HG03342 (cell line): Measurements from ENCODE around the gene TESK1.

Experiments used
- ATAC-seq: cut with Tn5 transposase; IDR thresholded peaks from one replicate; pipeline ENCODE4 v1.9.1; 2021; ENCODE audit warnings: mild to moderate bottlenecking, moderate library complexity; ENCODE audit not compliant: unreplicated experiment

TESK1 gene, protein sequence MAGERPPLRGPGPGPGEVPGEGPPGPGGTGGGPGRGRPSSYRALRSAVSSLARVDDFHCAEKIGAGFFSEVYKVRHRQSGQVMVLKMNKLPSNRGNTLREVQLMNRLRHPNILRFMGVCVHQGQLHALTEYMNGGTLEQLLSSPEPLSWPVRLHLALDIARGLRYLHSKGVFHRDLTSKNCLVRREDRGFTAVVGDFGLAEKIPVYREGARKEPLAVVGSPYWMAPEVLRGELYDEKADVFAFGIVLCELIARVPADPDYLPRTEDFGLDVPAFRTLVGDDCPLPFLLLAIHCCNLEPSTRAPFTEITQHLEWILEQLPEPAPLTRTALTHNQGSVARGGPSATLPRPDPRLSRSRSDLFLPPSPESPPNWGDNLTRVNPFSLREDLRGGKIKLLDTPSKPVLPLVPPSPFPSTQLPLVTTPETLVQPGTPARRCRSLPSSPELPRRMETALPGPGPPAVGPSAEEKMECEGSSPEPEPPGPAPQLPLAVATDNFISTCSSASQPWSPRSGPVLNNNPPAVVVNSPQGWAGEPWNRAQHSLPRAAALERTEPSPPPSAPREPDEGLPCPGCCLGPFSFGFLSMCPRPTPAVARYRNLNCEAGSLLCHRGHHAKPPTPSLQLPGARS

DNA sequence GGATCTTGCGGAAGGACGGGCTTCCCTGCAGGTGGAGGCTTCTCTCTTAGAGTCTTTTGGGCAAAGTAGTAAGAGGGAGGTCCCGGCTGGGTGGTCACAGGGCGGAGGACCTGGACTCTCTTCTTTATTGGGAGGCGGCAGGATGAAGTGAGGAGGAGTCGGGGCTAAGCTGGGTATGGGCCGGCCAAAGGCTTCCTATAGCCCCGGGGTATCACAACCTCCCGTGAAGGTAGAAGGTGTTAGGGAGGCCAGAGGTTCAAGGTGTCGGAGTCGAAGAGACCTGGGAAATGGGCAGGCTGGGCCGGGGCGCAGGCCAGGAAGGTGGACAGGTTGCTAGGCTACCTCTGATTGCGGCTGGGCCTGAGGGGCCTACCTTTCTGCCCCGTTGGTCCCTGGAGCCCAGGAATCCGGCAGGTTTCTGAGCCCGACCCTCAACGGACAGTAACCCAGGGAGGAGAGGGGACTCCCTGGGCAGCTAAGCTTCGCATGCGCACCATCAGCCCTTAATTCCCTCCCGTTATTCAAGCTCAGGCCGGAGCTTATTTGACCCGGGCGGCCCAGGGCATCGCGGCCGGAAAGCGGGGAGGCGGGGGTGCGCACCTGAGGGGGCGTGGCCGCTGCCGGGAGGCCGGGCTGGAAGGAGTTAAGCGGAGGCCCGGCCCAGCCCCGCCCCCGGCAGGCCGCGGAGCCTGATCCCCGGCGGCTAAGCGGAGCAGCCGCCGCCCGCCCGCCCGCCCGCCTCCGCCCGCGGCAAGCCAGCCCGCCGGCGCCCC lies at the start of gene TESK1:
Gene TESK1 (plus strand): TSS at position 685 of the 773 bp plus-strand sequence. CDS start 358 bp downstream, outside the sequence.
- peak; percentile 38 for ATAC-seq

DNA sequence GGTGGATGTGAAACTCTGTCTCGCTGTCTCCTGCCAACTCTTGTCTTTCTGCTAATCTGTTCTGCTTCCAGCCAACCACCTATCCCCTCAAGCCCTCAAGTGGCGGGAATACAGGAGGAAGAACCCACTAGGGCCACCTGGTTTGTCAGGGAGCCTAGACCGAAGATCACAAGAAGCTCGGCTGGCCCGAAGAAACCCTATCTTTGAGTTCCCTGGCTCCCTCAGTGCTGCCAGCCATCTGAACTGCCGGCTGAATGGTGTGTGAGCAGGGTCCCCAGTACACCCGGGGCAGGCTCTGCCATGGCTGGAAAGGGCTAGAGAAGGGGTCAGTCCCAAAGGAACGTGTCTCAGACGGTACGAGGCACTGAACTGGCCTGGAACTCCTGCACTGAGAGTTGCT lies 49.2 kb upstream of the TESK1 start:
- ATAC-seq, result no peak

DNA sequence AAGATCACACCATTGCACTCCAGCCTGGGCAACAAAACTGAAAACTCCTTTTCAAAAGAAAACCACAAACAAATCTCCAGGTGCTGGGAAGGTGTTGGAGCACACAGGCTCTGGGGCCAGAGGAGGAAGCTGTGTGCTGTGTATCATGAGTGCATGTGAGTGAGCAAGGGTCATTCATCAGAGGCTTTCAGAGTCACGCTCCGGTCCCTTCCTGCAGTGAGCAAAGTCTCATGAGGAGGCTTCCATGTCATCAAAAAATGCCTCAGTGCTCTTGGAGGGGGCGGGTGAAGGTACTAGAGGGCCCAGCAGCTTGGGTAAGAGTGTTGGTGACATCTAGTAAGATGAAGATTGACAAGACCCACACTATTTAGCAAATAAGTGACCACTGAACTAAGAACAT lies 48.3 kb upstream of the TESK1 start:
- ATAC-seq, result no peak

DNA sequence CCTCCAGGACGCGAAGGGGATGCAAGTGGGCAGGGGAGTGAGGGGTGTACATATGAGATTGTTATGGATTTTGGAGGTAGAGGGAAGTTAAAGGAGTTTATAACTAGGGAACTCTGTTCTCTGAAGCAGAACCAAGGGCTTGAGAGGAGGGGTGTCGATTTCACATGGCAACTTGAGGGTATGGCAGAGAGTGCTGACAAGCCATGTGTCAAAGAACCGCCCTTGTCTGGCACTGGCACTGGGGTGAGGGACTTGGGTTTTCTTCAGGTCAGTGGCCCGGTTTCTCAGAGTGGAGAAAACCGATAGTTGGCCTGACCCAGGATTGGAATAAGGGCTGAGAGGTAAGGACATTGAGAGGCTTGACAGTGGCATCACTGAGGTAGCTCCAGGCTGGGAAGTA lies 47.7 kb upstream of the TESK1 start:
- no peak for ATAC-seq

DNA sequence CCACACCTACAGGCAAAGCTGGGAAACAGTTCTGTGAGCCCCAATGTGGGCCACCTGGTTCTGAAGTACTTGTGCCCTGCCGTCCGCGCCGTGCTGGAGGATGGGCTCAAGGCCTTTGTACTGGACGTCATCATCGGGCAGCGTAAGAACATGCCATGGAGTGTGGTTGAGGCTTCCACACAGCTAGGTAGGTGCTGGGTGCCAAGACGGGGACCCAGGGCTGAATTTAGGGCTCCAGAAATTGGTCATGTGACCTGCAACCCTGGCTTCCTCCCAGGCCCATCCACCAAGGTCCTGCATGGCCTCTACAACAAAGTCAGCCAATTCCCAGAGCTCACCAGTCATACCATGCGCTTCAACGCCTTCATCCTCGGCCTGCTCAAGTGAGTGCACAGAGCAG lies 46.9 kb upstream of the TESK1 start:
- no peak for ATAC-seq

DNA sequence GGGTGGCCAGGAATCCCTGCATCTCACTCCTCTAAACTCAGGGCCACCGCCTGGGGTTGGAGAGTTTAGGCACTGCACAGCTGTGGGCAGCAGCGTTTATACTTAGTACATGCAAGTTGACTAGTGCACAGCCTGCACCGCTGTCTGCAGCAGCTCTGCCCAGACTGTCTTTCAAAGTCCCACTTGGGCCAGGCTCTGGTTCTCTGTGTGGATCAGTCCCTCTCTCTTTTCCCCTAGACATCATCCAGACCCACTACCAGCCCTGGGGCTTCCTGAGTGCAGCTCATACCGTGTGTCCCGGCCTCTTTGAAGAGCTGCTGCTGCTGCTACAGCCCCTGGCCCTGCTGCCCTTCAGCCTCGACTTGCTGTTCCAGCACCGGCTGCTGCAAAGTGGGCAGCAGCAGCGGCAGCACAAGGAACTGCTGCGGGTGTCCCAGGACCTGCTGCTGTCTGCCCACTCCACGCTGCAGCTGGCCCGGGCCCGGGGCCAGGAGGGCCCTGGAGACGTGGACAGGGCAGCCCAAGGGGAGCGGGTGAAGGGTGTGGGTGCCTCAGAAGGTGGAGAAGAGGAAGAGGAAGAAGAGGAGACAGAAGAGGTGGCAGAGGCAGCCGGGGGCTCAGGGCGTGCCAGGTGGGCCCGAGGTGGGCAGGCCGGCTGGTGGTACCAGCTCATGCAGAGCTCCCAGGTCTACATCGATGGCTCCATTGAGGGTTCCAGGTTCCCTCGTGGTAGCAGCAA lies 45.1 kb upstream of the TESK1 start:
- no peak for ATAC-seq

DNA sequence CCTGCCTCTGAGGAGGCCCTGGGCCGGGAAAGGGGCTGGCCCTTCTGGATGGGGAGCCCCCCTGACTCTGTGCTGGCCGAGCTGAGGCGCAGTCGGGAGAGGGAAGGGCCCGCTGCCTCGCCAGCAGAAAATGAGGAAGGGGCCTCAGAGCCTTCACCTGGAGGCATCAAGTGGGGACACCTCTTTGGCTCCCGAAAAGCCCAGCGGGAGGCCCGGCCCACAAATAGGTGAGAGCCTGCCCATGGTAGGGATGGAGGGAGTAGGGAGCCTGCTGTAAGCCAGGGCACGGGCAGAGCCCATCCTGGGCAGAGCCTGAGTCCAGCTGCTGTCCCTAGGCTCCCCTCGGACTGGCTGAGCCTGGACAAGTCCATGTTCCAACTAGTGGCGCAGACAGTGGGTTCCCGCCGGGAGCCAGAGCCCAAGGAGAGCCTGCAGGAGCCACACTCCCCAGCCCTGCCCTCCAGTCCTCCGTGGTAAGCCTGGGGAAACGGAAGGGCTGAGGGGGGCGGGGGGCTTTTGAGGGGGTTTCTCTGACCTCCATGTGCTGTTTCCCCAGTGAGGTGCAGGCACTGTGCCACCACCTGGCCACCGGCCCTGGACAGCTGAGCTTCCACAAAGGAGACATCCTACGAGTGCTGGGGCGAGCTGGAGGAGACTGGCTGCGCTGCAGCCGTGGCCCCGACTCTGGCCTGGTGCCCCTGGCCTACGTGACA lies 44.3 kb upstream of the TESK1 start:
- no peak for ATAC-seq

DNA sequence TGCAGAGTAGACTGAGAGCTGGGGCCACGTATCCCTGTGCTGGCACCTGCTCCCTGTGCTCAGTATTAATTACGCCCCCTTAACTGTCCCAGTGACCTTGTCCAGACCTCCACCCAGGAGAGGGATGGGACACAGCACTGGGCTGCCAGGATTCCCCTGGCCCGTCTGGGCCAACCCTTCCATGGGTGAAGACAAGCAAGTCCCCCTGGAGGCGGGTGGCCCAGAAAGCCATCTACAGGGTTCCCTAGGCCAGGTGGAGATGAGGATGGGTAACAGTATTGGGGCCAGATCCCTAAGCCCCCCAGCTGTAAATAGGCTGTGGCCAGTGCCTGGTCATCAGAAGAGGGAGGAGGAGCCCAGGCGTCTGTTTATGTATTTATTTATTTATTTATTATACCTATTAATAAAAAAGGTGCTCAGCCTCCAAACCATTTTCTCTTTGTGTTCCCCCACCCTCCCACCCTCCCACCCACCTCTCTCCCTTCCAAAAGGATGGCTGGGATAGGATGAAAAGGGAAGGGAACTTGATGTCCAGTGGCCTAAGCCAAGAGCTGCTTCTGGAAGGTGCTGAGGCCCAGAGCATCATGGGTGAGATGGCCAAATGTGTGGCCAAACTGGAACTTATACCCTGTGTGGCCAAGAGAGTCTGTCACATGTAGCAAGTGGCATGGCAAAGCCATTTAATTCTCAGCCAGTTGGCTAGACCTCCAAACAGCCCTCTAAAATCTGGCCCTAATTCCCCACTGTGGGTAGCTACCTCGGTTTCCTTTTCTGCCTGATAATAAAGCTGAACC lies 43.4 kb upstream of the TESK1 start:
- no peak for ATAC-seq

DNA sequence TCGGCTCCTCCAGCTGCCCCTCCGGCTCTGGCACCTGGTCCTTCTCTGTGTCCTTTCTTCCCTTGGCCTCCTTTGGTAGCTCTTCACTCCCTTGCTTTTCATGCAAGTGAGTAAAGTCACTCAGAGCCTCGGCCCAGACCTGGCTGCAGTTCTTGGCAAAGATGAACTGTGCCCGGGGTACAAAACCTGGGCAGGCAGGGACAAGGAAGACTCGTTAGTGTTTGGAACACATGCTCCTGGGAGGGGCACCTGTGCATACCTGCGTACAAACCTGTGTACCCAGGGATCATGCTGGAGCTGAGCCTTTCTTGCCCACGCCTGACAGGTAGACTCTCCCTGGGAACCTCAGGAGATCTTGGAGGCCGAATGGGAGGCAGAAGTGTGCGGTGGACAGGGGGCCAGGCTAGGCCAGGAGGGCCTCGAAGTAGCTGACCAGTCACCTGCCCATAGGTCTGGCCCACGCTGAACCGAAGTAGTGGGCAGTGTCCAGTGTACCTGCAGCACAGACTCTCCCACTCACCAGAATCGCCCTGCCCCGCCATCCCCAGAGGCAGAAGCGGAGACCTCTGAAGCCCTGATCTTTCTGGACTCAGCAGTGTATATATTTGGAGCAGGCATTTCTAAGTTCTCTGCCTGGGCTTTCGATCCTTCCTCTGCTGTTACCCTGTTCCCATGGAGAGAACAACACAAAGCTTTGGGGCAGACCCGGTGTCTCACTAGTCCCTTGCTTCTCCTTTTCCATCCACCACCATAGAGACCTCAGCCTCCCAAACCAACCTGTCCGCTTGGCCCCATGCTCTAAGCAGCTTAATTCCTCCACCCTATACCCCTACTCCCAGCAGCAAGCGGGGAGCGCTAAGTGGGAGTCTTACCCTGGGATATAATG lies 41.9 kb upstream of the TESK1 start:
- no peak for ATAC-seq

DNA sequence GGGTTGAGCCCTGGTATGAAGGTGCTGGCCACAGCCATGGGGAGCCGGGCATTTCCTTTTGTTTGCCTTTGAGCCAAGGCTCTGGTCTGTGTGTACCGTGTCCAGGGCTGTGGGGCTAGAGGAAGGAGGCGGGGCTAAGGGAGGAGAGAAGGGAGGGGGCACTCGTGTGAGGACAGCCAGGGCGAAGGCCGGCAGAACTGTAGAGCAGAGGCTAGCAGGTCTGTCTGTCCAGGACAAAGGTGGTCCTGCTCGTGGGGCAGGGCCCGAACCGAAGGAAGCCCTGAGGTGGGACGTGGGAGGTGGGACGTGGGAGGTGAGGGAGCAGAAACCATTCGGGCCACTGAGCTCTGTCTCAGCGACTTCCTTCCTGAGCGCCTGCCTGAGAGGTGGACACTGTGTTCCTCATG lies 41.3 kb upstream of the TESK1 start:
- no peak for ATAC-seq

DNA sequence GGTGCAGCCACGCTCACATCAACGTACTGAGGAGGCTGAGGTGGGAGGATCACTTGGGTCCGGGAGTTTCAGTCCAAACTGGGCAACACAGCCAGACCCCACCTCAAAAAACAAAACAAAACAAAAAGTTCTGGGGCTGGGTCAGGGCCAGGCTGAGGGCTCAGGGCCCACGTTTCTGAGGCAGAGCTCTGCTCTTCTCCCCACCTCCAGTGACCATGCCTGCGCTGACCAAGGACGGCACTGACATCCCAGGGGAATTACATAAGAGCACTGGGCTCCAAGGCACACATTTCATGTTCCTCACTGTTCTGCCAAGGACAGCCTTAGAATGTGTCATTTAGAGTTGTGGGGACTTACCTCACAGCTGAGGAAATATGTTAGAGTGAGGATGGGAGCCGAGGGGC lies 40.4 kb upstream of the TESK1 start:
- ATAC-seq, result no peak

DNA sequence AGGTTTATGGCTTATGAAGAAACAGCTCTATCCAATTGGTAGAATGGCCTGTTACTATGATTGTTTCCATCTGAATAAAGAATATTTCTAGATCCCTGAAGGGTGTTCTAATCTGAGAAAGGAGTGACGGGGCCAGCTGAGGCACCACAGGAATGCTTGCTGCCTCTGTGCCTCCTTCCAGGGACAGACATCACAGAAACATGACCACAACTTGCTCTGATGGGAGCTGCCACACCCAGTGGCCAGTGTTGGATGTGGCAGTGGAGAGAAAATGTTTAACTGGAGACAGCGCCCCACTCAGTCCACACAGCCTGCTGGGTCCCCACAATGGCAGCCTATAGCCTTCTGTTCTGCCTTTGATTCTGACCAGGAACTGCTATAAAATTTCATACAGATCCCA lies 38.6 kb upstream of the TESK1 start:
- ATAC-seq, result no peak

DNA sequence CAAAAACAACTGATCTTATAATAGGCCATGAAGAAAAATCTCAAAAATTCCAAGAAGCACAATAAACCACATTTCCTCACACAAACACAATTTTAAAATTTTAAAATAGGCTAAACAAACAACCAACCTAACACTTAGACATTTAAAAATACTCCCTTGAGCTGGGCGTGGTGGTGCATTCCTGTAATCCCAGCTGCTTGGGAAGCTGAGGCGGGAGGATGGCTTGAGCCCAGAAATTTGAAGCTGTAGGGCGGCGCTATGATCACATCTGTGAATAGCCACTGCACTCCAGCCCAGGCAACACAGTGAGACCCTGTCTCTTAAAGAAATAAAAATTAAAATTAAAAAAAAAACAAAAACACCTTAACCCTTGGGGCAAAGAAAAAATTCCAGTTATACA lies 36.9 kb upstream of the TESK1 start:
- ATAC-seq, result no peak

DNA sequence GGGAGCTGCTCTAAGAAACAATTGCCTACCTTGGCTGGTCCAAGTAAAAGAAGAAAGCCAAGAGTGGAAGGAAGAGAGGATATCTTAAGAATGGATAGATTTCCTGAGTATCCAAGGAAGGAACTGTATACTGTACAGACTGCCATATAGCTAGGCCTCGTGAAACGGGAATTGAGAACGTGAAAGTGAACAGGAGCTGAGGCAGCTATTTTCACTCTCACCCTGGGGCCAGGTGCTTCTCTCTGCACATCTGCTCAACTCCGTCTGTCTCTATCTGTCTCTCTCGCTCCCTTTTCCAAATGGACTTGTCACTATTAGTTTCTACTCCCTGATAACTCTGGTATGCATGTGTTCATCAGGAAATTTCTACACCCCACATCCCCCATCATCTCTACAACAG lies 35.9 kb upstream of the TESK1 start:
- ATAC-seq, result no peak

DNA sequence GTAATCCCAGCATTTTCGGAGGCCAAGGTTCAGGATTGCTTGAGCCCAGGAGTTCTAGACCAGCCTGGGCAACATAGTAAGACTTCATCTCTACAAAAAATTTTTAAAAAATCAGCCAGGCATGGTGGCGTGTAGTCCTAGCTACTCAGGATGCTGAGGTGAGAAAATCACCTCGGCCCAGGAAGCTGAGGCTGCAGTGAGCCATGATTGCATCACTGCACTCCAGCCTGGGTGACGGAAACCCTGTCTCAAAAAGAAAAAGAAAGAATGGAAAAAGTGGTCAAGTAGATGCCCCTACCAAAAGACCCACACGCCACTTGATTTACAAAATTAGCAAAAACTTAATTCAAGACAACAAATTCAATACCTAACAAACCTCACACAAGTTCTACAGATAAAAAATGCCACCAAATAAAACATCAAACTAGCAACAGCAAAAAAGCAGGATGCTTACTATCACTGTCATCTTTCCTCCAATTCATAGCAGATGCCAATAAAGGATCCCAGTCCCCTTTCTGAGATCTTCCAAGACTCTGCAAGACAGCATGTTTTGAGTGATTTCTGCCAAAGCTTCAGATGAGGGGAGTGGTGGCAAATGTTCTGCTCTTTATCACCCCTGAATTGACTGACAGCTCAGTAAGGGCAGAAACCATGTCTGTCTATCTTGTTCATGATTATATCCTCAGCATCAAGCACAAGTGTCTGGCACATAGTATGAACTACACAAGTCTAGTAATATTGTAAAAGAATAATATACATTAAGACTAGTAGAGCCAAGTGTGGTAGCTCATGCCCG lies 34.2 kb upstream of the TESK1 start:
- no peak for ATAC-seq

DNA sequence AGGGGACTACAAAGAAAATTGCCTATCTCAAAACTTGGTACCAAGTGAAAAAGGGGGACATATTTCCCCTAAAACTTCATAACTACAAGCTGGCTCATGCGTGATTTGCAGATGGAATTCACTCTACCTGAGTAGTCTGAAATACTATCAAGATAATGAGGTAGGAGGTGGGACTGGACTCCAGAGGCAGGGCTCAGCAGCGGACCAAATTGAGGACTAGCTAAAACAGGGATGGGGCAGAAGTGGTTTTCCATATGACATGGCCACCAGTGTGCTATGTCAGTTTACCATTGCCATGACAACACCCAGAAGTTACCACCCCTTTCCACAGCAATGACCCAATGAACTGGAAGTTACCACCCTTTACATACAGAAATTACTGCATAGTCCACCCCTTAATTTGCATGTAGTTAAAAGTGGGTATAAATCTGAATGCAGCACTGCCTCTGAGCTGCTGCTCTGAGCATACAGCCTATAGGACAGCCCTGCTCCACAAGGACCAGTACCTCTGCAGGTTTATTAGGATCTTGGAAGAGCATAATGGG lies 30.4 kb upstream of the TESK1 start:
- ATAC-seq, result no peak

DNA sequence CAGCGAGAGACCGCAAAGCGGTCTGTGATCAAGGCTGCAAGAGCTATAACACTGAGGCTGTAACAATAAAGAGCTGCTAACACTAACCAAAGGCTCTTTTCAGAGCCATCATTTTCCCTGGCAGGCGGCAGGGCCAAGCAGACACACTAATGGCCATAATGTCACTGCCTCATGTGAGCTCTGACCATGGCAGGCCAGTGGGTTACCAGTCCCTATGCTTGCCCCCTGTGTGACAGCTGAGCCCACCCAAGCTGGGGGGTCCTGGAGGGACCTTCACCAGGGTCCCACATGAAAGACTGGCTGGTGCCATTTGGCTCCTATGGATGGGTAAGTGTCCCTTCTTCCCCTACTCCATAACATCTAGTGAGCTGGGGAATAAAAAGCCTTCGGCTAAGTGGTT lies 29.6 kb upstream of the TESK1 start:
- no peak for ATAC-seq

DNA sequence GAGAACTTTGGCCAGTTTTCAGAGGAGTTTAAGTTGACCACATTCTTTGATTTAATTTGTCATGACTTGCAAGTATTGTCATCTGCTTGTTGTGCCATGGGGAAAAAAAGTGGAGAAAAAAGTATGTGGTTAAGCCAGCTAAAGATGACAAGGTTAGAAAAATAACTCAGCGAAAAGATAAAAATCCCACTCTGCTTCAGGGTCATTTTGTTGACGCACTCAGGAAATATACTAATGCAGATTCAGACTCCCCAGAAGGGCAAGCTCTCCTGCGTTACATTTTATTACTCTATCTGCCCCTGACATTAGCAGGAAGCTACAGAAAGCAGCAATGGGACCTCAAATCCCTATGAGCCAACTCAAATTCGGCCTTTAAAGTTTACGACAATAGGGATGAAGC lies 27.6 kb upstream of the TESK1 start:
- ATAC-seq, result no peak
